Tibial nerve (tissue), 4 donors: ENCODE data around the gene LGALS9C. TPM values are rescaled to one million over a fixed set of nuclear protein-coding genes. Genes with fewer than 3 reads are reported as not detected.
"Not testable (repeated sequence)": the region's sequence is repeated elsewhere in the genome, so short reads cannot be mapped to it uniquely, and the experiment has no call there.

Source experiments
- DNase-seq, 2 donors: peaks; one replicate each; pipeline ENCODE4 v3.0.0-alpha.2; 2019; ENCODE audit warnings: low spot score in 2 of 2
- H3K27ac ChIP-seq, 4 donors: fragments of 200-600 bp; sonication (generic) in 3 of 4; one replicate each; pipeline ENCODE4 v1.5.1; 2017 to 2019; ENCODE audit warnings: mild to moderate bottlenecking in 1 of 4
- H3K27me3 ChIP-seq, 2 donors: fragments of 200-600 bp; sonication (generic) in 1 of 2; one replicate each; pipeline versions ENCODE4 v1.5.1 to v1.6.0; 2017 to 2019
- H3K36me3 ChIP-seq, 3 donors: fragments of 200-600 bp; sonication (generic); one replicate each; pipeline ENCODE4 v1.5.1; 2018 to 2019
- H3K4me1 ChIP-seq, 4 donors: fragments of 200-600 bp; sonication (generic) in 3 of 4; one replicate each; pipeline ENCODE4 v1.5.1; 2017 to 2019
- H3K4me3 ChIP-seq, 4 donors: fragments of 200-600 bp; sonication (generic) in 3 of 4; one replicate each; pipeline ENCODE4 v1.5.1; 2017 to 2019; ENCODE audit warnings: mild to moderate bottlenecking in 1 of 4, moderate library complexity in 1 of 4
- H3K9me3 ChIP-seq, 4 donors: fragments of 200-600 bp; sonication (generic) in 3 of 4; one replicate each; pipeline ENCODE4 v1.5.1; 2017 to 2019
- CTCF ChIP-seq, 5 experiments: fragments of 200-600 bp in 3 of 5; fragments of 450-650 bp in 2 of 5; sonication (generic) in 3 of 5; IDR thresholded peaks; one replicate each; pipeline ENCODE4 v1.5.1; 2016 to 2019; ENCODE audit warnings: antibody characterized with exemption in 5 of 5, mild to moderate bottlenecking in 3 of 5, moderate library complexity in 2 of 5
- WGBS, 2 donors: methylation state at CpG; one replicate each; pipeline ENCODE4 v1.1.5; 2018; 5-methylcytosine and 5-hydroxymethylcytosine counted together
- total RNA-seq, 4 donors: library from RNA; depleted of rRNA; stranded (reverse); fragments of >200 nt; gene quantifications; one replicate each; pipeline ENCODE4 v1.1.0, GENCODE V29; 2016

The LGALS9C gene
- not detected for total RNA-seq

- H3K27ac ChIP-seq, H3K4me3 ChIP-seq, DNase-seq, H3K27me3 ChIP-seq, H3K36me3 ChIP-seq, H3K4me1 ChIP-seq, H3K9me3 ChIP-seq: not testable (repeated sequence)
- WGBS, 2 donors = 73 to 80% methylated on average over 6 to 7 of the region's 9 CpGs
Measured at GRCh38 chr17:18476508-18477308, at the start of gene LGALS9C. TSS of gene LGALS9C (plus strand) at chr17:18476789. CDS start at chr17:18476855, 66 bp downstream.

- H3K9me3 ChIP-seq, DNase-seq, H3K36me3 ChIP-seq, H3K4me1 ChIP-seq, H3K27me3 ChIP-seq, H3K4me3 ChIP-seq, H3K27ac ChIP-seq: not testable (repeated sequence)
- no CpG with 5 or more reads among the region's 9 CpGs for WGBS, 2 donors
Measured at GRCh38 chr17:18432206-18432605, 44.4 kb upstream of the LGALS9C start.

- H3K9me3 ChIP-seq, H3K4me1 ChIP-seq, H3K4me3 ChIP-seq, DNase-seq, H3K36me3 ChIP-seq, H3K27me3 ChIP-seq, H3K27ac ChIP-seq: not testable (repeated sequence)
- no CpG with 5 or more reads among the region's 9 CpGs for WGBS, 2 donors
Measured at GRCh38 chr17:18439465-18439870, 37.1 kb upstream of the LGALS9C start.

GRCh38 chr17:18442093-18442492 is 34.5 kb upstream of the LGALS9C start:
- WGBS, 2 donors = no CpG with 5 or more reads among the region's 9 CpGs
- H3K27ac ChIP-seq, H3K4me1 ChIP-seq, H3K36me3 ChIP-seq, H3K9me3 ChIP-seq, H3K27me3 ChIP-seq, H3K4me3 ChIP-seq: not testable (repeated sequence)
- TF ChIP-seq CTCF (IDR thresholded peaks at IDR 0.05) = peak in 2 of 5 experiments; percentile 8 to 18
- peak in 1 of 2 donors; percentile 8 for DNase-seq

GRCh38 chr17:18442532-18442931 is 34.1 kb upstream of the LGALS9C start:
- H3K27ac ChIP-seq, H3K4me1 ChIP-seq, H3K9me3 ChIP-seq, H3K4me3 ChIP-seq, H3K27me3 ChIP-seq, DNase-seq, H3K36me3 ChIP-seq: not testable (repeated sequence)
- no CpG with 5 or more reads among the region's 4 CpGs for WGBS, 2 donors

GRCh38 chr17:18447476-18448205 is 28.9 kb upstream of the LGALS9C start:
- not testable (repeated sequence) for H3K27ac ChIP-seq, DNase-seq, H3K4me1 ChIP-seq, H3K27me3 ChIP-seq, H3K36me3 ChIP-seq, H3K9me3 ChIP-seq, H3K4me3 ChIP-seq
- WGBS, 2 donors = 95% methylated on average over 7 of the region's 9 CpGs; no CpG with 5 or more reads in 1 of the 2 donors

- not testable (repeated sequence) for H3K27me3 ChIP-seq, H3K27ac ChIP-seq, H3K9me3 ChIP-seq, H3K36me3 ChIP-seq, H3K4me1 ChIP-seq, H3K4me3 ChIP-seq, DNase-seq
- WGBS, 2 donors = no CpG with 5 or more reads among the region's 2 CpGs
Measured at GRCh38 chr17:18448311-18448710, 28.3 kb upstream of the LGALS9C start.

- 85% methylated on average over 5 of the region's 7 CpGs; no CpG with 5 or more reads in 1 of the 2 donors for WGBS, 2 donors
- not testable (repeated sequence) for H3K4me1 ChIP-seq, H3K27me3 ChIP-seq, DNase-seq, H3K9me3 ChIP-seq, H3K27ac ChIP-seq, H3K4me3 ChIP-seq, H3K36me3 ChIP-seq
Measured at GRCh38 chr17:18449833-18450232, 26.8 kb upstream of the LGALS9C start.

- not testable (repeated sequence) for H3K36me3 ChIP-seq, DNase-seq, H3K4me1 ChIP-seq, H3K27me3 ChIP-seq, H3K4me3 ChIP-seq, H3K27ac ChIP-seq, H3K9me3 ChIP-seq
- 78% methylated on average over 6 of the region's 7 CpGs; no CpG with 5 or more reads in 1 of the 2 donors for WGBS, 2 donors
Measured at GRCh38 chr17:18450998-18451397, 25.6 kb upstream of the LGALS9C start.

- H3K4me3 ChIP-seq, DNase-seq, H3K9me3 ChIP-seq, H3K27ac ChIP-seq, H3K36me3 ChIP-seq, H3K27me3 ChIP-seq, H3K4me1 ChIP-seq: not testable (repeated sequence)
- 88% methylated on average over 3 to 5 of the region's 5 CpGs for WGBS, 2 donors
Measured at GRCh38 chr17:18451969-18452368, 24.6 kb upstream of the LGALS9C start.

GRCh38 chr17:18459035-18459434 is 17.6 kb upstream of the LGALS9C start:
- not testable (repeated sequence) for H3K9me3 ChIP-seq, H3K4me3 ChIP-seq, H3K36me3 ChIP-seq, DNase-seq, H3K27ac ChIP-seq, H3K27me3 ChIP-seq, H3K4me1 ChIP-seq
- WGBS, 2 donors = 22 to 24% methylated on average over 8 of the region's 8 CpGs

GRCh38 chr17:18463831-18464502 is 12.6 kb upstream of the LGALS9C start:
- DNase-seq, H3K9me3 ChIP-seq, H3K27ac ChIP-seq, H3K27me3 ChIP-seq, H3K36me3 ChIP-seq, H3K4me3 ChIP-seq, H3K4me1 ChIP-seq: not testable (repeated sequence)
- 64 to 80% methylated on average over 9 of the region's 11 CpGs for WGBS, 2 donors
